ENCODE data around the gene GPATCH2. TPM values are rescaled to one million over a fixed set of nuclear protein-coding genes. Genes with fewer than 3 reads are reported as not detected.
A peak's percentile ranks its signal among the peaks of the same experiment; 100 is the strongest.
"Not testable (repeated sequence)": the region's sequence is repeated elsewhere in the genome, so short reads cannot be mapped to it uniquely, and the experiment has no call there.

GPATCH2 gene
- total RNA-seq, 1 experiment from 2014 or later = 14.2 TPM

- no peak for DNase-seq (ENCODE audit: low read depth)
Measured at GRCh38 chr1:217449370-217449769, 181.5 kb downstream of the GPATCH2 start.

DNA sequence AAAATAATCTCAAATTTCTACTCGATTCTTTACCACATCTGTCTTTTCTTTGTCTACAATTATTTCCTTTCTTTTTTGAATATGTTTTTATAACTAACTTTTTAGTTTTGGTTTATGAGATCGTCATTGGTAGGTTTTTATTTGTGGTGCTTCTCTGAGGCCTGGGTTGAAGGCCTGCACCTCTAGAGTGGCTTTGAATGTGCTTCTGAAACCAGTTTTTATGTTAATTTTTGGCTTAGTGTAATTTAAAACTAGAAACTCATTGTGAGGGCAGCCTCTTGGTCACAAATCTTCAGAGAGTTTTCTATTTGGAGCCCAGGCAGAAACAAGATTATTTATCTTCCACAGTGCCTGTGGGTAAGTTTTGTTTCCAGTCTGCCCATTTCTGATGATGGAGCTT, 187.0 kb downstream of the GPATCH2 start:
- DNase-seq (ENCODE audit: low read depth) = no peak

- DNase-seq (ENCODE audit: low read depth) = no peak
Measured at GRCh38 chr1:217437376-217437775, 193.5 kb downstream of the GPATCH2 start.

- no peak for DNase-seq (ENCODE audit: low read depth)
Measured at GRCh38 chr1:217435204-217435603, 195.7 kb downstream of the GPATCH2 start.

- DNase-seq (ENCODE audit: low read depth) = no peak
Measured at GRCh38 chr1:217433664-217434063, 197.2 kb downstream of the GPATCH2 start.

GRCh38 chr1:217432339-217432738, 198.6 kb downstream of the GPATCH2 start:
- DNase-seq (ENCODE audit: low read depth) = no peak

- DNase-seq (ENCODE audit: low read depth) = peak; percentile 5
Measured at GRCh38 chr1:217431395-217431794, 199.5 kb downstream of the GPATCH2 start.

DNA sequence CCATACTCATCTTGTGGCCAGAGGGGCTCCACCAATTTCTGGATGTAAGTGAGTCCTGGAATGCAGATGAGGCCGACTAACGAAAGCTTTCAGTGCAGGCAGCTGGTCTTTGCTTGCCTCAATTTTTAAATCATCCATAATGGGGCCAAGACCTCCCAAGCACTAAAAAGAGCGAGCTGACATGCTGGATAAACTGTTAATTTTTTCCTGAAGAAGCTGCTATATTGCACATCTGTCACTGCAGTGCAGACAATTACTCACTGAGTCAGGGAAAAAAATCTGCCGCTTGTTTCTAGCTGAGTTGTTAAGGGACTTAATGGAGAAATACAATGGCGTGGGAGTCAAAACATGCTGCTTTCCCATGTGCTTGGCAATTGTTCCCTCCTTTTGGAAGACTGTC, 205.5 kb downstream of the GPATCH2 start:
- DNase-seq (ENCODE audit: low read depth) = no peak

DNA sequence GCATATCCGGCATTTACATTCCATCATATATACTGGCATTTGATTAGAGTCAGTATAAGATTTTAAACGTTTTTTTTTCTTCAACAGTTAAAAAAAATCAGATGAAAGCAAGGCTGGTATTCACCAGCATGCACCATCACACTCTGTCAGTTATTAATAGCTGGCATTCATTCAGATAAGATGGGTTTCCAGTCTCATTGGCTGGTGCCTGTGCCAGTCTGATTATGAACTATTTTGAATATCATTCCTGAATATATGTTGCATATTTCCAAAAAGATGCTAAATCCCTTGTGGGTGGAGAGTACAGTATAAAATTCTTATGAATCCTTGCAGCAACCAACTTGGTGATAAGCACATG, 211.7 kb downstream of the GPATCH2 start:
- no peak for DNase-seq (ENCODE audit: low read depth)

GRCh38 chr1:217418269-217419193, 212.4 kb downstream of the GPATCH2 start:
- DNase-seq (ENCODE audit: low read depth) = no peak

- DNase-seq (ENCODE audit: low read depth) = no peak
Measured at GRCh38 chr1:217417363-217417762, 213.5 kb downstream of the GPATCH2 start.

DNA sequence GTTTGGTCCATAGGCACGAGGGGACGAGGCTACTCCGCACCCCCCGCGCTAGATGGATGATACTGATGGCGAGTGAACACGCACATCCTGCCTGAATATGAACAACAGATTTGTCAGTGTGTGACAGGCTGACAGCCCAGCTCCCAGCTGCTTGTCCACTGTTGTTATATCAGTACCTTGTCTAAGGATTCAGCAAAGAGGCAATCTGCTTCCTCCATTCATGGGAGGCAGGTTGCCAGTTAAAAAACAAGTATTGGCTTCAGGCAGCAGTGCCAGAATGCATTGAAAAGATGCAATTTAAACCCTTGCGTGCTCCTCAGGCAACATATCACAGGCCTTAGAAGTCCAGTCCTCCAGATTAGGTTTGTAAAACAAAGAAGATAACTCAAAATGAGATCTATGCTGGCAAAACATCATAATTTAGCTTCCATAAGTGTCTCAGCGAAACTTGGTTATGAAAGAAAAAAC, 223.3 kb downstream of the GPATCH2 start:
- DNase-seq (ENCODE audit: low read depth) = no peak

DNA sequence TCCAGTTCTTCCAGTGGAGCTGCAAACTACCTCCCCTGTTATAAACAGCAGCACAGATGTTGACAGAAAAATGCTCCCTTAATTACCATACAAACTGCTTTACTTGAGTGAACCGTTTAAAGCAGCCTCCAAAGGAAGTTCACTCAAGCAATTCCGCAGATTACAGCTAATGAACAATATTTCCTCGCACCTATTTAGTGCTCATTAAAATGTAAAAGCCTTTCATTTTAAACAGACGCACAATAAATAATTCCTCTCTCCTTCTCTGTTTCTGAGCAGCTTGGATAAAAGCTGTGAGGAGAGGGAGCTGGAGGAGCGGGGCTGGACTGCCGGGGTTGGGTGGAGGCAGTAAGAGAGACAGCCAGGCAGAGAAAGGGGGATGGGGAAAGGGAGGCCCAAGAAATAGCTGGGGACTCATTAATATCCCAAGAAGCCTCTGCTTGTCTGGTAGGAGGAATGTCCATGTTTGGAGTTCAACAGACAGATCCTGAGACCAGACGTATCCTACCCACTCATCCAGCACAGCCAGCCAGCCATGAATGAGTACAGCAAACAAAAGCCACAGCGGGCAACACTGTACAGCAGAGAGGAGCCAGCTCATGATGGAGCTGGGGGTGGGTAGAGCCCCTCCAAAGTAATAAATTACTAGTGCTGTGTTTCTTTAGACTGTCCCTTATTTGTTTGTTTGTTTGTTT, 227.7 kb downstream of the GPATCH2 start:
- DNase-seq (ENCODE audit: low read depth) = no peak

- peak; percentile 2 for DNase-seq (ENCODE audit: low read depth)
Measured at GRCh38 chr1:217402301-217402700, 228.6 kb downstream of the GPATCH2 start.

- no peak for DNase-seq (ENCODE audit: low read depth)
Measured at GRCh38 chr1:217393896-217394295, 237.0 kb downstream of the GPATCH2 start.

GRCh38 chr1:217392441-217392840, 238.4 kb downstream of the GPATCH2 start:
- DNase-seq (ENCODE audit: low read depth) = no peak

GRCh38 chr1:217389895-217390294, 241.0 kb downstream of the GPATCH2 start:
- DNase-seq (ENCODE audit: low read depth) = no peak

GRCh38 chr1:217388522-217389065, 242.3 kb downstream of the GPATCH2 start:
- DNase-seq (ENCODE audit: low read depth) = no peak

- DNase-seq (ENCODE audit: low read depth) = not testable (repeated sequence)
Measured at GRCh38 chr1:217381773-217382172, 249.1 kb downstream of the GPATCH2 start.

GRCh38 chr1:217379804-217380203, 251.1 kb downstream of the GPATCH2 start:
- DNase-seq (ENCODE audit: low read depth) = not testable (repeated sequence)

- DNase-seq (ENCODE audit: low read depth) = no peak
Measured at GRCh38 chr1:217379336-217379735, 251.6 kb downstream of the GPATCH2 start.
